KMS-11 (cell line): ENCODE measurements around the gene BCL6B.

Experiments used
- H2AFZ ChIP-seq: fragments of 200-600 bp; sonication (generic); 2 replicates; pipeline ENCODE4 v1.6.1; 2016; ENCODE audit warnings: antibody characterized with exemption, mixed run types, low read depth
- H3K27ac ChIP-seq: fragments of 200-600 bp; sonication (generic); 2 replicates; pipeline ENCODE4 v1.6.1; 2016; ENCODE audit warnings: mild to moderate bottlenecking, mixed run types
- H3K27me3 ChIP-seq: fragments of 200-600 bp; sonication (generic); 2 replicates; pipeline ENCODE4 v1.6.1; 2017; ENCODE audit warnings: mild to moderate bottlenecking, low read depth, mixed run types, moderate library complexity; ENCODE audit not compliant: insufficient read depth
- H3K36me3 ChIP-seq: fragments of 200-600 bp; sonication (generic); 2 replicates; pipeline ENCODE4 v1.6.1; 2017; ENCODE audit warnings: mild to moderate bottlenecking, mixed run types; ENCODE audit not compliant: insufficient read depth
- H3K4me1 ChIP-seq: fragments of 200-600 bp; sonication (generic); 2 replicates; pipeline ENCODE4 v1.6.1; 2016; ENCODE audit warnings: mild to moderate bottlenecking, low read depth, mixed run types; ENCODE audit not compliant: poor library complexity, severe bottlenecking
- H3K4me2 ChIP-seq: fragments of 200-600 bp; sonication (generic); 2 replicates; pipeline ENCODE4 v1.7.0; 2016; ENCODE audit warnings: mild to moderate bottlenecking, mixed run types
- H3K4me3 ChIP-seq: fragments of 200-600 bp; sonication (generic); IDR thresholded peaks from 2 replicates; pipeline ENCODE4 v1.6.1; 2017; ENCODE audit warnings: low read depth, low read length, mixed read lengths; ENCODE audit not compliant: insufficient read depth
- H3K79me2 ChIP-seq: fragments of 200-600 bp; sonication (generic); 2 replicates; pipeline ENCODE4 v1.6.1; 2016; ENCODE audit warnings: low read depth, mixed run types; ENCODE audit not compliant: insufficient read depth
- H3K9ac ChIP-seq: fragments of 200-600 bp; sonication (generic); 2 replicates; pipeline ENCODE4 v1.6.1; 2016; ENCODE audit warnings: mild to moderate bottlenecking, mixed run types
- H4K20me1 ChIP-seq: fragments of 200-600 bp; sonication (generic); 2 replicates; pipeline ENCODE4 v1.6.1; 2016; ENCODE audit warnings: mild to moderate bottlenecking, mixed run types; ENCODE audit not compliant: insufficient read depth
- TF ChIP-seq, protein P1 (sequence below): fragments of 200-600 bp; sonication (generic); conservative IDR thresholded peaks from 2 replicates; pipeline ENCODE4 v1.6.1; 2017; ENCODE audit warnings: low read depth, mild to moderate bottlenecking, antibody characterized with exemption, low read length, moderate library complexity, mixed read lengths

Gene BCL6B

DNA sequence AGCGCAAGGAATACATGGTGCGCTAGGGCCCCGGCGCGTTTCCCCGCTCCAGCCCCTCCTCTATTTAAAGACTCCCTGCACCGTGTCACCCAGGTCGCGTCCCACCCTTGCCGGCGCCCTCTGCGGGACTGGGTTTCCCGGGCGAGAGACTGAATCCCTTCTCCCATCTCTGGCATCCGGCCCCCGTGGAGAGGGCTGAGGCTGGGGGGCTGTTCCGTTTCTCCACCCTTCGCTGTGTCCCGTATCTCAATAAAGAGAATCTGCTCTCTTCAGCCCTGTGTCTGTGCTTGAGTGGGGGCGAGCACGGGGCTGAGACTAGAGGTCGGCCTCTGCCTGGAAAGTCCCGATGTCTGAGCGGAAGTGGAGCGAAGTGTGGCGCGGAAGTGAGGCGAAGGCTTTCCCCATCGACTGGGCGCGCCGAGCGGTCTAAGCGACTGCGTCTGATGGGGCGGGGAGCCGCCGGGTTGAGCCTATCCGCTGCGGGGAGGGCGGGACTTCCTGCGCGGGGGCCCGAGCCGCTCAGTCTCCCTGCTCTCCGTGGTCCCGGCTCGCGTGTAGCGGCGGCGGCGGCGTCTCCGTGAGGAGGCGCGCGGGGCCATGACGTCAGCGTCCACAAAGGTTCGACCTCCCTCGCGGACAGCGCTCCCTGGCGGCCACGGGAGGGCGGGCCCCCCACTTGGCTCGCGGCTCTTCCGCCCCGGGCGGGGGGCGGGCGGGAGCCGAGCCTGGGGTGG, 8.4 kb upstream of the BCL6B start:
- H3K4me1 ChIP-seq, result peaks cover 27% of the 10 kb centered on the region
- H3K4me3 ChIP-seq, result no peak overlapping the region
- no peak overlapping the region for H2AFZ ChIP-seq
- peaks cover 7% of the 10 kb centered on the region; the same call in 1 of the 2 replicates for H3K79me2 ChIP-seq
- no peak overlapping the region for H3K4me2 ChIP-seq
- no peaks in the 10 kb centered on the region for H4K20me1 ChIP-seq
- TF ChIP-seq, protein P1, sequence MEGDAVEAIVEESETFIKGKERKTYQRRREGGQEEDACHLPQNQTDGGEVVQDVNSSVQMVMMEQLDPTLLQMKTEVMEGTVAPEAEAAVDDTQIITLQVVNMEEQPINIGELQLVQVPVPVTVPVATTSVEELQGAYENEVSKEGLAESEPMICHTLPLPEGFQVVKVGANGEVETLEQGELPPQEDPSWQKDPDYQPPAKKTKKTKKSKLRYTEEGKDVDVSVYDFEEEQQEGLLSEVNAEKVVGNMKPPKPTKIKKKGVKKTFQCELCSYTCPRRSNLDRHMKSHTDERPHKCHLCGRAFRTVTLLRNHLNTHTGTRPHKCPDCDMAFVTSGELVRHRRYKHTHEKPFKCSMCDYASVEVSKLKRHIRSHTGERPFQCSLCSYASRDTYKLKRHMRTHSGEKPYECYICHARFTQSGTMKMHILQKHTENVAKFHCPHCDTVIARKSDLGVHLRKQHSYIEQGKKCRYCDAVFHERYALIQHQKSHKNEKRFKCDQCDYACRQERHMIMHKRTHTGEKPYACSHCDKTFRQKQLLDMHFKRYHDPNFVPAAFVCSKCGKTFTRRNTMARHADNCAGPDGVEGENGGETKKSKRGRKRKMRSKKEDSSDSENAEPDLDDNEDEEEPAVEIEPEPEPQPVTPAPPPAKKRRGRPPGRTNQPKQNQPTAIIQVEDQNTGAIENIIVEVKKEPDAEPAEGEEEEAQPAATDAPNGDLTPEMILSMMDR, result no peak
- no peaks in the 10 kb centered on the region for H3K36me3 ChIP-seq
- peak overlapping the region; percentile 96 for H3K27ac ChIP-seq
- H3K9ac ChIP-seq, result peak overlapping the region; percentile 87
- H3K27me3 ChIP-seq, result no peaks in the 10 kb centered on the region

DNA sequence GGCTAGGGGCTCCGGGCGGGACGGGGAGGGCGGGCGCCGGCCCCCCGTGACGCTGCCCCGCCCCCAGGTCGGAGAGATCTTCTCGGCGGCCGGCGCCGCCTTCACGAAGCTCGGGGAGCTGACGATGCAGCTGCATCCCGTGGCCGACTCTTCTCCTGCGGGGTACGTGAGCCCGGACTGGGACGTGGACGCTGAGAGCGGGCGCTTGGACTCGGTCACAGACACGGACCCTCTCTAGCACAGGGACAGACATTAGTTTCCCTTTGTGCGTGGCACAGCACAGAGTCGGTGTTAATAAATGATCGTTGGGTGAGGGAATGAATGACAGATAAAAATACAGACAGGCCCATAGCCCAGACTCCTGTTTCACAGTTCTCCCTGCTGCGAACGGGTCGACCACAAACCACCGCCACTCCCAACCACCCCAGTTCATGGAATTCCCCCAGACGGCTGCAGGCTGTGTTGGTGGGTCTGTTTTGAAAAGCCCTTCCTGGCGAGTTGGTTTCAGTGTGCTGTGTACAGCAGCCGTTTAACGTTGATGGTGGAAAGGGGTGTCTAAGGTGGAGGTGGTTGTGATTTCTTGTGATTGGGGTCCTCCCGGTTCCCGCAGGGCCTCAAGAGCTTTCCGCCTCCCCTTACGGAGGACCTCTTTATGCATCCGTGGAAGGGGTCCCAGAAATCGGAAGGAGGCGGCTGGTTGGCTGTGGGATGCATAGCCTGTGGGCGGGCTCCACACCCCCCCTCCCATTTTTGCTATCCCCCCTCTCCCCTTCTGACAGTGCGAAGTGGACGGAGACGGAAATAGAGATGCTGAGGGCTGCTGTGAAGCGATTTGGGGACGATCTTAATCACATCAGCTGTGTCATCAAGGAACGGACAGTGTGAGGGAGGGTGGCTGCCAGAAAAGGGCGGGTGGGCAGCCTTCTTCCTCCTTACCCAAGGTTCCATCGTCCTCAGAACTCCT, 7.6 kb upstream of the BCL6B start:
- Histone ChIP-seq H3K4me1 (peaks cover 27% of the 10 kb centered on the region), H3K27me3 (no peaks in the 10 kb centered on the region), H3K27ac (peak overlapping the region; percentile 96), H3K36me3 (no peaks in the 10 kb centered on the region), H3K79me2 (peaks cover 7% of the 10 kb centered on the region; the same call in 1 of the 2 replicates), H3K9ac (peak overlapping the region; percentile 87; the same call in 1 of the 2 replicates), H4K20me1 (no peaks in the 10 kb centered on the region), H3K4me3 (no peak overlapping the region), H3K4me2 (peak overlapping the region; percentile 36), H2AFZ (no peak overlapping the region)
- TF ChIP-seq, protein P1, result no peak

DNA sequence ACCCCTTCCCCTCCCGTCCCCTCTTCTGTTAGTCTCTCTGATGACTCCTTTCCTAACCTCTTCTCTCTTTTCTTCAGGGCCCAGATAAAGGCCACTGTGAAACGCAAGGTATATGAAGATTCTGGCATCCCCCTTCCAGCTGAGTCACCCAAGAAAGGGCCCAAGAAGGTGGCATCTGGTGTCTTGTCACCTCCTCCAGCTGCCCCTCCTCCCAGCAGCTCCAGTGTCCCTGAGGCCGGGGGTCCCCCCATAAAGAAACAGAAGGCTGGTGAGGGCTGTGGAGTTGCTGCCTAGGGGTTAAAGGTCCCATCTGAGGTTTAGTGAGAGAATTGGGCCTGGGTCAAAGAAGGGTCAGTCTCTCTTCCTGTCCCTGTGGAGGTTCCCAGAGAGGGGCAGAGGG, 6.4 kb upstream of the BCL6B start:
- no peak overlapping the region for H2AFZ ChIP-seq
- no peaks in the 10 kb centered on the region for H3K27me3 ChIP-seq
- H3K4me2 ChIP-seq, result peak overlapping the region; percentile 51
- TF ChIP-seq, protein P1, result no peak
- peaks cover 36% of the 10 kb centered on the region for H3K4me1 ChIP-seq
- no peak overlapping the region for H3K4me3 ChIP-seq
- H4K20me1 ChIP-seq, result no peaks in the 10 kb centered on the region
- H3K9ac ChIP-seq, result peak overlapping the region; percentile 87; the same call in 1 of the 2 replicates
- no peaks in the 10 kb centered on the region for H3K36me3 ChIP-seq
- H3K79me2 ChIP-seq, result peaks cover 7% of the 10 kb centered on the region; the same call in 1 of the 2 replicates
- peak overlapping the region; percentile 96 for H3K27ac ChIP-seq

DNA sequence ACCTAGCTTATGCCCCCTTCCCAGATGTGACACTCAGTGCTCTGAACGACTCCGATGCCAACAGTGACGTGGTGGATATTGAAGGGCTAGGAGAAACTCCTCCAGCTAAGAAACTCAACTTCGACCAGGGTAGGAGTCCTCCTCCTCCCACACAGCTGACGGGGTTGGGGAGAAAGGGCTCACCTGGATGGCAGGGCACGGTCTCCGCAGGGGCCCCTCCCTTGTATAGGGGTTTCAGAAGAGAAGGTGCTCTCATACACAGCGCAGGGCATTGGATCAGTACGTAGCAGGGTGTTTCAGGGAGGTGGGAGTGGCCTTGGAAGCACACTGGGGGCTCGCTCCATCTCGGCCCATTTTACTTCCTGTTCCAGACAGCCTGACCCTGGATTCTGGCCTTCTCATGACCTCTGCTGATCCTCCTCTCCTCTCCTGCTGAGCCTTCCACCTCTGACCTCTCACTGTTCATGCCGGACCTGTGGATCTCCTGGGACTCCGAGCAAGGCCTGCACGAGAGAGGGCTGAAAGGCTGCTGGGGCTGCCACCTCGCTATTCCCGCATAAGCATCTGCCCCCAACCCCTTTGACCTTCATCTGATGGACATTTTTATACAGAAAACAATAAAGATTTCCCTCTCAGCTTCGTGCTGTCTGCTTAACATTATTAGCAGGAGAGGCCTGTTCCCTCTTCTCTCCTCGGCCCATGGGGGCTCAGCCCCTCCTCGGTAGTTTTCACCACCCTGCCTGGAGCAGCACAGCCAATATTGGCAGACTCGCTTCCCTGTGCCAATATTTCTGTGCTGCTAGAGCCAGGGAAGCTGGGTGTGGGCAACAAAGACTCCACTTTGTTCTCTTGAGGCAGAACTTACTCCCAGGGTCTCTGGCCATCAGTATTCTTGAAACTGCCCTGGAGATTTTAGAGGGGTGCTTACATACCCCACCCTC, 5.7 kb upstream of the BCL6B start:
- Histone ChIP-seq H3K27ac (peak overlapping the region; percentile 96), H3K27me3 (no peaks in the 10 kb centered on the region), H2AFZ (no peak overlapping the region), H3K9ac (no peak overlapping the region; the same call in 1 of the 2 replicates), H3K79me2 (peaks cover 7% of the 10 kb centered on the region; the same call in 1 of the 2 replicates), H3K4me1 (peaks cover 38% of the 10 kb centered on the region), H3K36me3 (no peaks in the 10 kb centered on the region), H4K20me1 (no peaks in the 10 kb centered on the region), H3K4me3 (no peak overlapping the region), H3K4me2 (peak overlapping the region; percentile 51; the same call in 1 of the 2 replicates)
- TF ChIP-seq, protein P1, result no peak
